ENCODE measurements around the gene ALPP.
"Not testable (repeated sequence)": the region's sequence is repeated elsewhere in the genome, so short reads cannot be mapped to it uniquely, and the experiment has no call there.

The ALPP gene

DNA sequence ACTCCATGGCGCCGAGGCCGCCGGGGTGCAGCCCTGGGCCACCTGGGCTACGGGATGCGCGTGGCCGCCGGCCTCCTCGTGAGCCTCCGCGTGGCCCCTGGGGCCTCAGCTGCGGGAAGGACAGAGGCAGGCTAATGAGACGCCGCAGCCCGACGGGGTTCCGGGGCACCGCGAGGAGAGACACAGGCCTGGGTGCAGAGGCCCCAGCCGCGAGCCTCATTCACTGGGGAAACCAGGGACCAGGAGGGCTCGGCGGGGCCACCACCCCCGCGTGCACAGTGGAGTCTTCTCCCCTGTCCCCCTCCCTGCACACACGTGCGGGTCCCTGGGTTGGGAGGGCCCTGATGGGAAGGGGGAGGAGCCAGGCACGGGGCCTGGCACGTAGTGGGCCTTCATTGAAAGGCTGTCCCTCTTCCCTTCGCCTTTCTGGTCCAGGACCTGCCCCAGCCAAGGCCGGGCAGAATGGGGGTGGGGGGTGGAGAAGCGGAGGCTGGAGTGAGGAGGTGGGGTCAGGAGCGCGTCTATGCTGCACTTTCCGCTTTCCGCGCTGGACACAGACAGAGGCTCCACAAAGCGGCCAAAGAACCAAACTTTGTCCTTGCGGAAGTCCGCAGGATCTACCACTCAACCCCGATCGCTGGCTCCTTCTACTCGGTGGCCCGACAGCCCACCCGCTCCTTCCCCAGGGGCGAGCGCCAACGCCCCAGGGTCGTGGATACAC is 9.1 kb downstream of the ALPP start:
- DNase-seq (ENCODE audit: low spot score), result no peak
- TF ChIP-seq, protein P1, sequence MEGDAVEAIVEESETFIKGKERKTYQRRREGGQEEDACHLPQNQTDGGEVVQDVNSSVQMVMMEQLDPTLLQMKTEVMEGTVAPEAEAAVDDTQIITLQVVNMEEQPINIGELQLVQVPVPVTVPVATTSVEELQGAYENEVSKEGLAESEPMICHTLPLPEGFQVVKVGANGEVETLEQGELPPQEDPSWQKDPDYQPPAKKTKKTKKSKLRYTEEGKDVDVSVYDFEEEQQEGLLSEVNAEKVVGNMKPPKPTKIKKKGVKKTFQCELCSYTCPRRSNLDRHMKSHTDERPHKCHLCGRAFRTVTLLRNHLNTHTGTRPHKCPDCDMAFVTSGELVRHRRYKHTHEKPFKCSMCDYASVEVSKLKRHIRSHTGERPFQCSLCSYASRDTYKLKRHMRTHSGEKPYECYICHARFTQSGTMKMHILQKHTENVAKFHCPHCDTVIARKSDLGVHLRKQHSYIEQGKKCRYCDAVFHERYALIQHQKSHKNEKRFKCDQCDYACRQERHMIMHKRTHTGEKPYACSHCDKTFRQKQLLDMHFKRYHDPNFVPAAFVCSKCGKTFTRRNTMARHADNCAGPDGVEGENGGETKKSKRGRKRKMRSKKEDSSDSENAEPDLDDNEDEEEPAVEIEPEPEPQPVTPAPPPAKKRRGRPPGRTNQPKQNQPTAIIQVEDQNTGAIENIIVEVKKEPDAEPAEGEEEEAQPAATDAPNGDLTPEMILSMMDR (IDR thresholded peaks at IDR 0.05; ENCODE audit: extremely low read depth, missing control alignments), result no peak

- no peak for DNase-seq (ENCODE audit: low spot score)
- TF ChIP-seq, protein P1 (IDR thresholded peaks at IDR 0.05; ENCODE audit: extremely low read depth, missing control alignments), result no peak
Measured at GRCh38 chr2:232388324-232388891, 9.9 kb downstream of the ALPP start.

DNA sequence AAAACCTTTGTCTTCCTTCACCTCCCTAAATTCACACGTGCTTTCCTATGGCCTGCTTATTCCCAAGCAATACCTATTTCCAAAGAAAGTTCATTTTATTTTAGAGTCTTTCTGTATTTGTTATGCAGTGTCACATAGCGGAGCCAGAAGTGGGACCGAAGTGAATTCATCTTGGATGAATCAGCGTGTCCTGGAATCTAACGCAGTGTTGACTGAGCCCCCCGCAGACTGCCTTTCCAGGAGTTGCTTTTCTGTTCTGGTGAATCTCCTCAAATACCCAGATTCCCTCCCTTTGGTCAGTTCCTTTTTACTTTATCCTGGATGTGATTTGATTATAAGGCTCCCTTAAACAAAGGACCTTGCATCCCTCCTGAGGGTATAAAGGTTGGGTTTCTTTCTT is 10.8 kb downstream of the ALPP start:
- no peak for DNase-seq (ENCODE audit: low spot score)
- TF ChIP-seq, protein P1 (IDR thresholded peaks at IDR 0.05; ENCODE audit: extremely low read depth, missing control alignments), result no peak

GRCh38 chr2:232390661-232391060 is 12.1 kb downstream of the ALPP start:
- TF ChIP-seq, protein P1 (IDR thresholded peaks at IDR 0.05; ENCODE audit: extremely low read depth, missing control alignments), result no peak
- DNase-seq (ENCODE audit: low spot score), result no peak

DNA sequence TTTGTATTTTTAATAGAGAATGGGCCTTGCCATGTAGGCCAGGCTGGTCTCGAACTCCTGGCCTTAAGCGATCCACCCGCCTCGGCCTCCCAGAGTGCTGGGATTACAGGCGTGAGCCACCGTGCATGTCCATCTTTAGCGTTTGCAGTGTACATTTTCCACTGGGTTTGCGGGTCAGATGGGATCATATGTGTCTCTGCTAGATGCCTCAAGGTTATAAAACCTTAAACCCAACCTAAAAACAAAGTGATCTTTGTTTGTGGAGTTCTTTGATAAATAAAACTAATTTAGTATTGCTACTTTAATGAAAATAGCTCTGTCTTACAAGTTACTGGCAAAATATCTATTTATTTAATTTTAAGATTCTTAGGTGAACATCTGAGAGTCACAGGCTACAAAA is 15.0 kb downstream of the ALPP start:
- TF ChIP-seq, protein P1 (IDR thresholded peaks at IDR 0.05; ENCODE audit: extremely low read depth, missing control alignments), result no peak
- no peak for DNase-seq (ENCODE audit: low spot score)

- not testable (repeated sequence) for DNase-seq (ENCODE audit: low spot score)
Measured at GRCh38 chr2:232394431-232394830, 15.9 kb downstream of the ALPP start.

DNA sequence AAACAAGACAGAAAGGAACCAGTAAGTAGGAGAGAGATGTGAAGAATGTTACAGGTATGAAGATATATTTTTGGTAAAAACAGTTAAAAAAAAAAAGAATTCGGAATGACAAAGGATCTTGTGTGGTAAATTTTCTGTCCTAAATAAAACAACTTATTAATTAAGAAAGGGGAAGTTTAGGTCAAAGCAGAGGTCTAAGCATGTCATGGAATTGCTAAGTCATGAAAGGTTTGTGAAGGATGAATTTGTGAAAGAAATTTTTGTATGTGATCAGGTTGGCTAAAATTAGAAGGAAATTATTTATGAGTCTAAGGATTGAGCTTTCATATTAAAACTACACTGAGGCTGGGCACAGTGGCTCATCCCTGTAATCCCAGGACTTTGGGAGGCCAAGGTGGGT is 17.0 kb downstream of the ALPP start:
- TF ChIP-seq, protein P1 (IDR thresholded peaks at IDR 0.05; ENCODE audit: extremely low read depth, missing control alignments), result no peak
- DNase-seq (ENCODE audit: low spot score), result no peak

DNA sequence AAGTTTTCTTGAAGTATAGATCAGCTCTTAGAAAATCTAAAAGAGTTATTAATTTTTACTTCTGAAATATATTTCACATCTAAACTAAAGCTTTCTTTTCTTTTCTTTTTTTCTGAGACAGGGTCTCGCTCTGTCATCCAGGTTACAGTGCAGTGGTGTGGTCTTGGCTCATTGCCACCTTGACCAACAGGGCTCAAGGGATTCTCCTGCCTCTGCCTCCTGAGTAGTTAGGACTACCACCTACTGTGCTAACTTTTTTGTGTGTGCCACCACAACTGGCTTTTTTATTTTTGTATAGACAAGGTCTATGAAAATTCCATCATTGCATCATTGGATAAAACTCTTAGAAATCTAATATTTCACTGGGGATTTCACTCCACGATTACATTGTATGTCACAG is 18.1 kb downstream of the ALPP start:
- TF ChIP-seq, protein P1 (IDR thresholded peaks at IDR 0.05; ENCODE audit: extremely low read depth, missing control alignments), result no peak
- no peak for DNase-seq (ENCODE audit: low spot score)

All from GM20000 (cell line).